PC-9 (cell line): Measurements from ENCODE around the gene FLNB. TPM values are rescaled to one million over a fixed set of nuclear protein-coding genes. Genes with fewer than 3 reads are reported as not detected.
A peak's percentile ranks its signal among the peaks of the same experiment; 100 is the strongest.

Experiments used
- BruUV-seq: library from RNA; stranded (reverse); fragments of 400-500 nt; replicated peaks from 2 replicates; lab custom pipeline; 2021; lab: Mats Ljungman, UMichigan
- CTCF ChIA-PET: fragments of 300-600 bp; sonication (Branson Sonifier 250); formaldehyde crosslinking; loops from one replicate; lab custom pipeline; 2022; ENCODE audit warnings: antibody characterized with exemption; lab: Charles Lee
- POLR2A ChIA-PET: fragments of 300-600 bp; sonication (Branson Sonifier 250); formaldehyde crosslinking; loops from one replicate; lab custom pipeline; 2022; ENCODE audit warnings: antibody characterized with exemption; ENCODE audit not compliant: unreplicated experiment; lab: Charles Lee
- DNase-seq, 2 experiments: peaks; one replicate each; pipeline versions ENCODE4 v3.0.0 to v3.0.0-alpha.2; 2015 to 2022; ENCODE audit warnings: mixed read lengths in 1 of 2
- H2AFZ ChIP-seq: fragments of 200-600 bp; sonication (generic); 2 replicates; pipeline ENCODE4 v1.8.1; 2017; ENCODE audit warnings: antibody characterized with exemption
- H3F3A ChIP-seq: fragments of 200-600 bp; sonication (generic); 2 replicates; pipeline ENCODE4 v1.8.1; 2017; ENCODE audit warnings: antibody characterized with exemption, mild to moderate bottlenecking, low read depth; ENCODE audit not compliant: insufficient read depth
- H3K27ac ChIP-seq: fragments of 200-600 bp; sonication (generic); 2 replicates; pipeline ENCODE4 v1.6.1; 2016; ENCODE audit warnings: mixed run types
- H3K27me3 ChIP-seq: fragments of 200-600 bp; sonication (generic); 2 replicates; pipeline ENCODE4 v1.6.1; 2016; ENCODE audit warnings: low read depth, mixed run types; ENCODE audit not compliant: insufficient read depth
- H3K36me3 ChIP-seq: fragments of 200-600 bp; sonication (generic); 2 replicates; pipeline ENCODE4 v1.6.1; 2016; ENCODE audit warnings: low read depth, mixed run types
- H3K4me1 ChIP-seq: fragments of 200-600 bp; sonication (generic); replicated peaks from 2 replicates; pipeline ENCODE4 v1.6.1; 2016; ENCODE audit warnings: mixed run types; ENCODE audit not compliant: insufficient read depth
- H3K4me2 ChIP-seq: fragments of 200-600 bp; sonication (generic); 2 replicates; pipeline ENCODE4 v1.6.1; 2017; ENCODE audit warnings: mixed run types
- H3K4me3 ChIP-seq: fragments of 200-600 bp; sonication (generic); 2 replicates; pipeline ENCODE4 v1.6.1; 2016; ENCODE audit warnings: mixed run types
- H3K79me2 ChIP-seq: fragments of 200-600 bp; sonication (generic); 2 replicates; pipeline ENCODE4 v1.6.1; 2017; ENCODE audit warnings: low read depth, mixed run types
- H3K9me2 ChIP-seq: fragments of 200-600 bp; sonication (generic); 2 replicates; pipeline ENCODE4 v1.8.1; 2017; ENCODE audit warnings: mild to moderate bottlenecking; ENCODE audit not compliant: insufficient read depth
- H3K9me3 ChIP-seq: fragments of 200-600 bp; sonication (generic); 2 replicates; pipeline ENCODE4 v1.8.1; 2016; ENCODE audit warnings: low read depth; ENCODE audit not compliant: insufficient read depth
- H4K20me1 ChIP-seq: fragments of 200-600 bp; sonication (generic); 2 replicates; pipeline ENCODE4 v1.8.1; 2017; ENCODE audit not compliant: insufficient read depth
- EZH2 ChIP-seq: fragments of 200-600 bp; sonication (generic); IDR thresholded peaks from 2 replicates; pipeline ENCODE4 v1.8.0; 2017; ENCODE audit warnings: antibody characterized with exemption, low read depth
- intact Hi-C: fragments of 100-400 bp; cut with micrococcal nuclease; formaldehyde crosslinking; loops from one replicate; pipeline ENCODE4 v1.10.0; 2022; ENCODE audit not compliant: unreplicated experiment
- total RNA-seq: library from RNA; stranded (reverse); gene quantifications from 2 replicates; pipeline ENCODE4 v1.2.3, GENCODE V29; 2021
- TF ChIP-seq, protein P1 (sequence below): fragments of 200-600 bp; sonication (generic); conservative IDR thresholded peaks from 2 replicates; pipeline ENCODE4 v1.6.1; 2017; ENCODE audit warnings: mixed run types, antibody characterized with exemption, mild to moderate bottlenecking, moderate library complexity

FLNB gene
- total RNA-seq, 1 experiment from 2014 or later: 349 TPM

DNA sequence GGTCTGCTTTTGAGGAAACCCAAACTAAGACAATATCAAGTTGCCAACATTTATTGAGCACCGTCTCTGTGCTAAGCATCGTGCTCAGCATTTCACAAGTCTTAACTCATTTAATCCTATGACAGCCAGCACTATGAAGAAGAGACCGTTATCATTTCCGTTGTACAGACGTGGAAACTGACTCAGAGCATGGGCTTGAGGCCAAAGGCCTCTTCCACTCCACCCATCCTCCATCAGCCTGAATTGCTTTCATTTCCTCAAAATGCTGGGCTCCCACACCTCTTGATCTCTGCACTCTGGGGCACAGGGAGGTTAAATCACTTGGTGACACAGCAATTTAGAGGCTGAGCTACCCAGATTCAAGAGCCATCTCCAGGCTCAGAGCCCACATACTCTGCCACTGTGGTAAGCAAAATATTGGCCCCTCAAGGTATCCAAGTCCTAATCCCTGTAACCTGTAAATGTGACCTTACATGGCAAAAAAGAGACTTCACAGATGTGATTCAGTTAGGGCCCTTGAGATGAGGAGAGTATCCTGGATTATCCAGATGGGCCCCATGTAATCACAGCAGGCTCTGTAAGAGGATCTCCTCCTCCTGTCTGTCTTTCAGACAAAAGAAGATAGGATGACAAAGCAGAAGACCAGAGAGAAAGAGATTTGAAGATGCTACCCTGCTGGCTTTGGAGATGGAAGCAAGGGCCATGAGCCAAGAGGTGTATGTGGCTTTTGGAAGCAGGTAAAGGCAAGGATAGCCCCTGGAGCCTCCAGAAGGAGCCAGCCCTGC, 24.3 kb upstream of the FLNB start:
- ChIA-PET POLR2A (no interaction called here), CTCF (no interaction called here)
- no peak overlapping the region for H3K4me3 ChIP-seq
- H3K9me2 ChIP-seq: no peaks in the 10 kb centered on the region
- no peaks in the 10 kb centered on the region for H3K79me2 ChIP-seq
- H2AFZ ChIP-seq: no peak overlapping the region
- intact Hi-C loops: no loop called here
- H3K4me1 ChIP-seq: peaks cover 78% of the 10 kb centered on the region
- peak overlapping the region; percentile 50 for H3K4me2 ChIP-seq
- H3K27ac ChIP-seq: peak overlapping the region; percentile 80
- peak; percentile 59 to 61 for DNase-seq
- TF ChIP-seq, protein P1, sequence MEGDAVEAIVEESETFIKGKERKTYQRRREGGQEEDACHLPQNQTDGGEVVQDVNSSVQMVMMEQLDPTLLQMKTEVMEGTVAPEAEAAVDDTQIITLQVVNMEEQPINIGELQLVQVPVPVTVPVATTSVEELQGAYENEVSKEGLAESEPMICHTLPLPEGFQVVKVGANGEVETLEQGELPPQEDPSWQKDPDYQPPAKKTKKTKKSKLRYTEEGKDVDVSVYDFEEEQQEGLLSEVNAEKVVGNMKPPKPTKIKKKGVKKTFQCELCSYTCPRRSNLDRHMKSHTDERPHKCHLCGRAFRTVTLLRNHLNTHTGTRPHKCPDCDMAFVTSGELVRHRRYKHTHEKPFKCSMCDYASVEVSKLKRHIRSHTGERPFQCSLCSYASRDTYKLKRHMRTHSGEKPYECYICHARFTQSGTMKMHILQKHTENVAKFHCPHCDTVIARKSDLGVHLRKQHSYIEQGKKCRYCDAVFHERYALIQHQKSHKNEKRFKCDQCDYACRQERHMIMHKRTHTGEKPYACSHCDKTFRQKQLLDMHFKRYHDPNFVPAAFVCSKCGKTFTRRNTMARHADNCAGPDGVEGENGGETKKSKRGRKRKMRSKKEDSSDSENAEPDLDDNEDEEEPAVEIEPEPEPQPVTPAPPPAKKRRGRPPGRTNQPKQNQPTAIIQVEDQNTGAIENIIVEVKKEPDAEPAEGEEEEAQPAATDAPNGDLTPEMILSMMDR: no peak
- no peak for TF ChIP-seq EZH2
- BruUV-seq: TSS peak; percentile 75
- H3F3A ChIP-seq: peaks cover 42% of the 10 kb centered on the region
- H3K9me3 ChIP-seq: no peaks in the 10 kb centered on the region
- H4K20me1 ChIP-seq: no peaks in the 10 kb centered on the region
- no peaks in the 10 kb centered on the region for H3K36me3 ChIP-seq
- H3K27me3 ChIP-seq: no peaks in the 10 kb centered on the region

GRCh38 chr3:57985176-57985983, 22.8 kb upstream of the FLNB start:
- ChIA-PET POLR2A (no interaction called here), CTCF (no interaction called here)
- no peaks in the 10 kb centered on the region for H3K79me2 ChIP-seq
- TF ChIP-seq, protein P1: no peak
- no peak for TF ChIP-seq EZH2
- H2AFZ ChIP-seq: no peak overlapping the region
- H3K36me3 ChIP-seq: no peaks in the 10 kb centered on the region
- intact Hi-C loops: no loop called here
- H3K9me3 ChIP-seq: no peaks in the 10 kb centered on the region
- H4K20me1 ChIP-seq: no peaks in the 10 kb centered on the region
- no TSS peak for BruUV-seq
- H3K27ac ChIP-seq: no peak overlapping the region; the same call in 1 of the 2 replicates
- H3K4me1 ChIP-seq: peaks cover 77% of the 10 kb centered on the region
- H3K4me3 ChIP-seq: no peak overlapping the region
- DNase-seq: no peak
- H3K27me3 ChIP-seq: no peaks in the 10 kb centered on the region
- H3K4me2 ChIP-seq: no peak overlapping the region
- H3F3A ChIP-seq: peaks cover 32% of the 10 kb centered on the region
- no peaks in the 10 kb centered on the region for H3K9me2 ChIP-seq

- Histone ChIP-seq H3K27ac (no peak overlapping the region; the same call in 1 of the 2 replicates), H3K79me2 (no peaks in the 10 kb centered on the region), H3K36me3 (no peaks in the 10 kb centered on the region), H3K4me1 (peaks cover 74% of the 10 kb centered on the region), H3K4me3 (no peak overlapping the region), H3F3A (peaks cover 32% of the 10 kb centered on the region), H3K4me2 (no peak overlapping the region), H3K9me2 (no peaks in the 10 kb centered on the region), H3K27me3 (no peaks in the 10 kb centered on the region), H3K9me3 (no peaks in the 10 kb centered on the region), H2AFZ (no peak overlapping the region), H4K20me1 (no peaks in the 10 kb centered on the region)
- DNase-seq: no peak
- no peak for TF ChIP-seq EZH2
- TF ChIP-seq, protein P1: no peak
- ChIA-PET CTCF (no interaction called here), POLR2A (no interaction called here)
- BruUV-seq: no TSS peak
- intact Hi-C loops: no loop called here
These were observed 22.3 kb upstream of the FLNB start for GRCh38 chr3:57985984-57986246.
